Measurements from ENCODE around the gene RAB3D.

DNA sequence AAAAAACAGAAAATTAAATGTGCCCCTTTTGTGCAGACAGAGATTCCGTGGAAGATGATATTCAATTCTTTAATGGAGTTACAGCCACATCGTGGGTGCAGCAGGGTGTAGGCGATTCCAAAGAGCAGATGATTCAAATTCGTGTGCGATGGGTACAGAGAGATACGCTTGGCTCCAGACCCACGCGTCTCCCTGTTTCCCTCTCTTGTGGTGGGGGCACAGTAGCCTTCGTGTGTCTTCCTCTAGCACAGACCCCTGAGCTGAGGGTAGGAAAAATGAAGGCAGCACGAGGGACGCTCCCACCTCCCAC is 38.7 kb downstream of the RAB3D start:
- TF ChIP-seq CTCF (IDR thresholded peaks at IDR 0.05) (no peak), POLR2A (IDR thresholded peaks at IDR 0.05) (no peak)

Measured in adrenal gland (tissue), 5 donors.